ENCODE data around the gene ZACN. TPM values are rescaled to one million over a fixed set of nuclear protein-coding genes. Genes with fewer than 3 reads are reported as not detected.
"Not testable (repeated sequence)": the region's sequence is repeated elsewhere in the genome, so short reads cannot be mapped to it uniquely, and the experiment has no call there.

The ZACN gene
- not detected in 2 replicates for total RNA-seq (2014; rRNA removed; shearing (Covaris generic))

- H3K4me3 ChIP-seq, result no peak within 1 kb of the TSS
- H3K27me3 ChIP-seq (replicated peaks), result peaks cover 68% of the 10 kb centered on the region
- H3K36me3 ChIP-seq, result peaks cover 17% of the 10 kb centered on the region
- peaks cover 3% of the 10 kb centered on the region; the same call in 1 of the 2 replicates for H3K9me3 ChIP-seq (replicated peaks)
- no peak within 1 kb of the TSS for H3K27ac ChIP-seq
- peaks cover 24% of the 10 kb centered on the region for H3K4me1 ChIP-seq (replicated peaks)
- DNase-seq (ENCODE audit: low read depth in 1 of 2, low spot score in 2 of 2), result no peak
These were observed at the start of gene ZACN for GRCh38 chr17:76078860-76079534. TSS of gene ZACN (plus strand) at chr17:76079182. CDS start at chr17:76079265, 83 bp downstream.

GRCh38 chr17:76032073-76032779 lies 46.8 kb upstream of the ZACN start:
- H3K36me3 ChIP-seq, result peaks cover 7% of the 10 kb centered on the region; the same call in 1 of the 2 replicates
- H3K4me3 ChIP-seq, result no peak overlapping the region
- H3K9me3 ChIP-seq (replicated peaks), result no peaks in the 10 kb centered on the region
- H3K27ac ChIP-seq, result no peak overlapping the region
- no peak for DNase-seq (ENCODE audit: low read depth in 1 of 2, low spot score in 2 of 2)
- H3K4me1 ChIP-seq (replicated peaks), result peaks cover 16% of the 10 kb centered on the region
- no peaks in the 10 kb centered on the region for H3K27me3 ChIP-seq (replicated peaks)

DNA sequence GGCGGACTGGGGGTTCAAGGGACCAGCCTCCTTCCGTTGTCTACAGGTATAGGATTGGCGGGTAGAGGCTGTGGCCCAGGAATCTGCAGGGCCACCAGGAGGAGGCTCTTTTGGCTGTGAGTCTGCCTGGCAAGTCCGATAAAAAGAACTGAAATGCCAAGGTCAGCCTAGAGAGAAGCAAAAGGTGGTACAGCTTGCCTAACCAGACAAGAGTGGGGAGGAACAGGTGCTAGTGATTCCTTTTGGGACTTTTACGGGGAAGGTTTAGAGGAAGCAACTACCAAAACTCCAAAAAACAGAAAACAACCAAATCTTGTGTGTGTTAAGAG lies 46.2 kb upstream of the ZACN start:
- no peak overlapping the region for H3K27ac ChIP-seq
- peaks cover 16% of the 10 kb centered on the region for H3K4me1 ChIP-seq (replicated peaks)
- H3K36me3 ChIP-seq, result peaks cover 9% of the 10 kb centered on the region
- H3K4me3 ChIP-seq, result no peak overlapping the region
- no peaks in the 10 kb centered on the region for H3K27me3 ChIP-seq (replicated peaks)
- no peaks in the 10 kb centered on the region for H3K9me3 ChIP-seq (replicated peaks)
- no peak for DNase-seq (ENCODE audit: low read depth in 1 of 2, low spot score in 2 of 2)

GRCh38 chr17:76033139-76033538 lies 45.8 kb upstream of the ZACN start:
- no peaks in the 10 kb centered on the region for H3K27me3 ChIP-seq (replicated peaks)
- peaks cover 13% of the 10 kb centered on the region for H3K36me3 ChIP-seq
- no peak overlapping the region for H3K27ac ChIP-seq
- no peak for DNase-seq (ENCODE audit: low read depth in 1 of 2, low spot score in 2 of 2)
- H3K4me3 ChIP-seq, result no peak overlapping the region
- no peaks in the 10 kb centered on the region for H3K9me3 ChIP-seq (replicated peaks)
- peaks cover 16% of the 10 kb centered on the region for H3K4me1 ChIP-seq (replicated peaks)

GRCh38 chr17:76034428-76035350 lies 44.3 kb upstream of the ZACN start:
- Histone ChIP-seq H3K4me3 (no peak overlapping the region), H3K36me3 (peaks cover 29% of the 10 kb centered on the region), H3K9me3 (replicated peaks) (no peaks in the 10 kb centered on the region), H3K27ac (no peak overlapping the region), H3K4me1 (replicated peaks) (peaks cover 10% of the 10 kb centered on the region), H3K27me3 (replicated peaks) (no peaks in the 10 kb centered on the region)
- DNase-seq (ENCODE audit: low read depth in 1 of 2, low spot score in 2 of 2), result no peak

- peaks cover 49% of the 10 kb centered on the region for H3K36me3 ChIP-seq
- H3K4me1 ChIP-seq (replicated peaks), result peaks cover under 1% of the 10 kb centered on the region; the same call in 1 of the 2 replicates
- no peak for DNase-seq (ENCODE audit: low read depth in 1 of 2, low spot score in 2 of 2)
- no peak overlapping the region for H3K4me3 ChIP-seq
- H3K9me3 ChIP-seq (replicated peaks), result no peaks in the 10 kb centered on the region
- H3K27ac ChIP-seq, result no peak overlapping the region
- H3K27me3 ChIP-seq (replicated peaks), result no peaks in the 10 kb centered on the region
These were observed 42.3 kb upstream of the ZACN start for GRCh38 chr17:76036497-76037261.

- H3K4me3 ChIP-seq, result no peak overlapping the region
- no peak for DNase-seq (ENCODE audit: low read depth in 1 of 2, low spot score in 2 of 2)
- H3K27ac ChIP-seq, result no peak overlapping the region
- no peaks in the 10 kb centered on the region for H3K9me3 ChIP-seq (replicated peaks)
- no peaks in the 10 kb centered on the region for H3K4me1 ChIP-seq (replicated peaks)
- no peaks in the 10 kb centered on the region for H3K27me3 ChIP-seq (replicated peaks)
- H3K36me3 ChIP-seq, result peaks cover 62% of the 10 kb centered on the region
These were observed 40.9 kb upstream of the ZACN start for GRCh38 chr17:76038050-76038449.

DNA sequence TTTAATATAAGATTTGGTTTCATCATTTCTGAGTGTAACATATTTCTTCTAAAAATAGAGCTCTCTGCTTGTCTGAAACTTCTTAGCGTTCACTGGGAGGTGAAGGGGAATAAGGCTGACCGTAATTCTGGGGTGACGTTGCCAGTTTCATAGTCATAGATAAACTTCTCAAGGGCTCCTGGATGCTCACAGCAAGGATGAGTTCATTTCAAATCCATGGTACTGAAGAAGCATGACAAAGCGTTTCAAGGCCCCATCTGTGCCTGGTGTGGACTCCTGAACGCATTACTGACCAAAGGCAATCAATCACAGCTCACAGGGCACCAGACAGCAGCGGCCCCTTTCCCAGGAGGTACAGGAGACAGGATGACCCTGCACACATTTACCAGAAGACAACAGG lies 39.9 kb upstream of the ZACN start:
- H3K9me3 ChIP-seq (replicated peaks), result no peaks in the 10 kb centered on the region
- no peaks in the 10 kb centered on the region for H3K27me3 ChIP-seq (replicated peaks)
- no peak for DNase-seq (ENCODE audit: low read depth in 1 of 2, low spot score in 2 of 2)
- H3K27ac ChIP-seq, result no peak overlapping the region
- H3K4me3 ChIP-seq, result no peak overlapping the region
- peaks cover 73% of the 10 kb centered on the region for H3K36me3 ChIP-seq
- no peaks in the 10 kb centered on the region for H3K4me1 ChIP-seq (replicated peaks)

GRCh38 chr17:76040376-76040775 lies 38.6 kb upstream of the ZACN start:
- no peak for DNase-seq (ENCODE audit: low read depth in 1 of 2, low spot score in 2 of 2)
- H3K9me3 ChIP-seq (replicated peaks), result no peaks in the 10 kb centered on the region
- no peaks in the 10 kb centered on the region for H3K27me3 ChIP-seq (replicated peaks)
- no peaks in the 10 kb centered on the region for H3K4me1 ChIP-seq (replicated peaks)
- peaks cover 83% of the 10 kb centered on the region for H3K36me3 ChIP-seq
- no peak overlapping the region for H3K4me3 ChIP-seq
- no peak overlapping the region for H3K27ac ChIP-seq

GRCh38 chr17:76042868-76043267 lies 36.1 kb upstream of the ZACN start:
- not testable (repeated sequence) for H3K9me3 ChIP-seq (replicated peaks); H3K27me3 ChIP-seq (replicated peaks); H3K4me1 ChIP-seq (replicated peaks); H3K4me3 ChIP-seq; DNase-seq (ENCODE audit: low read depth in 1 of 2, low spot score in 2 of 2); H3K27ac ChIP-seq
- H3K36me3 ChIP-seq, result peaks cover 95% of the 10 kb centered on the region

DNA sequence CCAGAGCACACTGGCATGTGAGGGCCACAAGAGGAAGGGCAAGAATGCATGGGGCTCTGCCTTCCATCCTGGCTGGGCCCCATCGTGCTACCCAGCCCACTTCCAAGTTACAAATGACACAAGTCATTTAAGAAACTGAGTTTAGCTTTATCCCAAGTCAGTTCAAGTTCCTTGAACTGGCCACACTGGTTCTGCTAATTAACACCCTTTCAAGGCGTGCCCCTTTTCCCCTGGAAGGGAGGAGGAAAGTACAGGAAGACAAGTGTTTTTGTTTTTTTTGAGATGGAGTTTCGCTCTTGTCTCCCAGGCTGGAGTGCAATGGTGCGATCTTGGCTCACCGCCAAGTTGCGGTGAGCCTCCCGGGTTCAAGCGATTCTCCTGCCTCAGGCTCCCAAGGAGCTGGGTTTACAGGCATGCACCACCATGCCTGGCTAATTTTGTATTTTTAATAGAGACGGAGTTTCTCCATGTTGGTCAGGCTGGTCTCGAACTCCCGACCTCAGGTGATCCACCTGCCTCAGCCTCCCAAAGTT lies 34.4 kb upstream of the ZACN start:
- H3K27me3 ChIP-seq (replicated peaks); H3K27ac ChIP-seq; H3K4me3 ChIP-seq; H3K9me3 ChIP-seq (replicated peaks); DNase-seq (ENCODE audit: low read depth in 1 of 2, low spot score in 2 of 2): not testable (repeated sequence)
- peaks cover 15% of the 10 kb centered on the region for H3K4me1 ChIP-seq (replicated peaks)
- H3K36me3 ChIP-seq, result peaks cover 95% of the 10 kb centered on the region

DNA sequence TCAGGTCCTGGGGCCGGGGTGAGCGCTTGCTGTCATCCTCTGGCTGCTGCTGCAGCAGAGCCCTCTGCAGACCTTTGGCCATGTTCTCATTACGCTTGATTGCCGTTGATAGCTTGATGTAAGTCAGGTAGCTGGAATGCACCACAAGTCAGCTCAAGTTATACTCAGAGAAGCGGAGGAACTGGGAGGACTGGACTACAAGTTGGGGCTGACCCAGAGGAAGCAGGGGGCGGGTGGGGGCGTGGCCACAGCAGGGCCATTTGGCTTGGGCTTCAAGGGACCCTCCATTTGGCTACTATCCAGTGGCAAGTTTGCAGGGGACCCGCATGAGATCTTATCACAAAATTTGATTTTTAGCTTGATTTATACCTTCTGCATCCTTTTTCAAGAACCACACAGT lies 32.9 kb upstream of the ZACN start:
- H3K4me1 ChIP-seq (replicated peaks), result peaks cover 15% of the 10 kb centered on the region
- peaks cover 95% of the 10 kb centered on the region for H3K36me3 ChIP-seq
- H3K27me3 ChIP-seq (replicated peaks), result no peaks in the 10 kb centered on the region

DNA sequence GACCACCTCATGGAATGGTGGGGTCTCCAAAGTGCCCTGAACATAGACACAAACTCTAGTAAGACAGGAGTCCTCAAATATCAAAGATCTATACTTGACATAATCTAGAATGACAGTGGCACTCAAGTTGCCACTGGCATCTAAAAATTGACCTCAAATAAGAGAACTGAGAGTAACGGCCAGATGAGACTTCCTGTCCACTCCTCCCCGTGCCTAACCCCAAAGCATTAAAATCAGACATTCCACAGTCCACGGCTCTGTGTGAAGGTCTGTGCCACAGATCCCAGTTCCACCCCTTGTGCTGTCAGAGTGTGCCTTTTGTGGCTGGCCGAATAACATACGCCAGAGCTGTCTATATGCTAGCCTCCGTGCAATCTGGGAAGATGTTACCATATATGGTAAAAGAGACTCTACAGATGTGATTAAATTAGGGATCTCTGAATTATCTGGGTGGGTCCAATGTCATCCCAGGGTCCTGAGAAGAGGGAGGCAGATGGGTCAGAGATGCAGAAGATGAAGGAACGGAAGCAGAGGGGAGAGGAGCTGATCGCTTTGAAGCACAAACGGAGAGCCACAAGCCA lies 30.9 kb upstream of the ZACN start:
- Histone ChIP-seq H3K4me3 (no peak overlapping the region), H3K9me3 (replicated peaks) (no peaks in the 10 kb centered on the region), H3K27me3 (replicated peaks) (no peaks in the 10 kb centered on the region), H3K27ac (peak overlapping the region; percentile 46), H3K4me1 (replicated peaks) (peaks cover 15% of the 10 kb centered on the region), H3K36me3 (peaks cover 93% of the 10 kb centered on the region)
- no peak for DNase-seq (ENCODE audit: low read depth in 1 of 2, low spot score in 2 of 2)

More for the DNA sequence above, 32.9 kb upstream of the ZACN start:
- DNase-seq (ENCODE audit: low read depth in 1 of 2, low spot score in 2 of 2), result no peak
- Histone ChIP-seq H3K4me3 (no peak overlapping the region), H3K9me3 (replicated peaks) (no peaks in the 10 kb centered on the region), H3K27ac (no peak overlapping the region)

Measured in SJSA1 (cell line).